Caco-2 (cell line): ENCODE results near the gene TLR1. TPM values are rescaled to one million over a fixed set of nuclear protein-coding genes. Genes with fewer than 3 reads are reported as not detected.

Experiments
- BruUV-seq: library from RNA; stranded (reverse); fragments of 400-500 nt; replicated peaks from 2 replicates; lab custom pipeline; 2021; lab: Mats Ljungman, UMichigan
- CTCF ChIA-PET: fragments of 300-600 bp; sonication (Branson Sonifier 250); formaldehyde crosslinking; loops from one replicate; lab custom pipeline; 2022; ENCODE audit warnings: antibody characterized with exemption; lab: Charles Lee
- POLR2A ChIA-PET: fragments of 300-600 bp; sonication (Branson Sonifier 250); formaldehyde crosslinking; loops from one replicate; lab custom pipeline; 2022; ENCODE audit warnings: antibody characterized with exemption; lab: Charles Lee
- DNase-seq, 2 experiments: peaks; one replicate each; pipeline versions ENCODE4 v3.0.0 to v3.0.0-alpha.2; 2020 to 2022
- H3K27me3 ChIP-seq: replicated peaks from 2 replicates; pipeline ENCODE4 v1.6.0; 2011; ENCODE audit warnings: low read length; ENCODE audit not compliant: control insufficient read depth, insufficient read depth
- H3K36me3 ChIP-seq: 2 replicates; pipeline ENCODE4 v1.5.1; 2011; ENCODE audit warnings: low read length; ENCODE audit not compliant: control insufficient read depth, insufficient read depth
- H3K4me1 ChIP-seq: fragments of 250-450 bp; sonication (Bioruptor Pico); 2 replicates; pipeline ENCODE4 v1.5.1; 2020; ENCODE audit warnings: mild to moderate bottlenecking
- H3K4me3 ChIP-seq: 2 replicates; pipeline ENCODE4 v1.5.1; 2011; ENCODE audit warnings: low read depth, mild to moderate bottlenecking, control low read depth, low read length
- H3K9me3 ChIP-seq: fragments of 250-450 bp; sonication (Bioruptor Pico); 2 replicates; pipeline ENCODE4 v1.5.1; 2020; ENCODE audit warnings: mild to moderate bottlenecking, moderate library complexity
- H3K27ac Mint-ChIP-seq: one replicate; pipeline ENCODE4 v1.8.0; 2022; ENCODE audit warnings: mixed read lengths; ENCODE audit not compliant: unreplicated experiment
- H3K27me3 Mint-ChIP-seq: one replicate; pipeline ENCODE4 v1.8.0; 2022; ENCODE audit warnings: mixed read lengths; ENCODE audit not compliant: insufficient read depth, unreplicated experiment
- H3K36me3 Mint-ChIP-seq: one replicate; pipeline ENCODE4 v1.8.0; 2022; ENCODE audit warnings: mild to moderate bottlenecking, mixed read lengths; ENCODE audit not compliant: insufficient read depth, unreplicated experiment
- H3K4me1 Mint-ChIP-seq: one replicate; pipeline ENCODE4 v1.8.0; 2022; ENCODE audit warnings: low read depth, mixed read lengths; ENCODE audit not compliant: unreplicated experiment
- H3K4me3 Mint-ChIP-seq: one replicate; pipeline ENCODE4 v1.8.0; 2022; ENCODE audit warnings: mild to moderate bottlenecking, moderate library complexity, mixed read lengths; ENCODE audit not compliant: unreplicated experiment
- H3K9me3 Mint-ChIP-seq: one replicate; pipeline ENCODE4 v1.8.0; 2022; ENCODE audit warnings: mixed read lengths; ENCODE audit not compliant: unreplicated experiment
- intact Hi-C: fragments of 100-400 bp; cut with micrococcal nuclease; formaldehyde crosslinking; loops from one replicate; pipeline ENCODE4 v1.10.0; 2022; ENCODE audit not compliant: unreplicated experiment
- total RNA-seq: library from RNA; stranded (reverse); gene quantifications from 2 replicates; pipeline ENCODE4 v1.2.3, GENCODE V29; 2022
- TF ChIP-seq, protein P1 (sequence below), 2 experiments: fragments of 200-600 bp in 1 of 2; IDR thresholded peaks; 1 replicate in 1 of 2; 2 replicates in 1 of 2; pipeline versions ENCODE4 v1.5.1 to v1.8.0; 2011 to 2022; ENCODE audit warnings: antibody characterized with exemption in 1 of 2, control low read depth in 1 of 2, inconsistent platforms in 1 of 2, low read depth in 1 of 2, low read length in 1 of 2, mild to moderate bottlenecking in 1 of 2, moderate library complexity in 1 of 2; ENCODE audit not compliant: insufficient read depth in 1 of 2, severe bottlenecking in 1 of 2, unreplicated experiment in 1 of 2

TLR1 gene
- total RNA-seq, 1 experiment from 2014 or later, result not detected

DNA sequence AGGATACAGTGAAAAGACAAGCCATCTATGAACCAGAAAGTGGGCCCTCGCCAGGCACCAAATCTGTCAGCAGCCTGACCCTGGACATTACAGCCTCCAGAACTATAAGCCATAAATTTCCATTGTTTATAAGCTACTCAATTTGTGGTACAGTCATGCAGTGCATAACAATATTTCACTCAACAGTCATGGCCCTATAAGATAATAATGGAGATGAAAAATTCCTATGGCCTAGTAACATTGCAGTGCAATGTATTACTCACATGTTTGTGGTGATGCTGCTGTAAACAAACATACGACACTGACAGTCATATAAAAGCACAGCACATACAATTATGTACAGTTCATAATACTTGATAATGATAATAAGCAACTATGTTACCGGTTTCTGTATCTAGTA lies 17.1 kb upstream of the TLR1 start:
- no peaks in the 10 kb centered on the region for H3K4me1 ChIP-seq
- BruUV-seq, result no TSS peak
- Mint-ChIP-seq H3K4me1 (no peaks in the 10 kb centered on the region), H3K4me3 (no peak overlapping the region), H3K27me3 (peaks cover 7% of the 10 kb centered on the region), H3K27ac (no peak overlapping the region), H3K36me3 (no peaks in the 10 kb centered on the region), H3K9me3 (no peaks in the 10 kb centered on the region)
- DNase-seq, result no peak
- H3K9me3 ChIP-seq, result no peaks in the 10 kb centered on the region
- H3K36me3 ChIP-seq, result no peaks in the 10 kb centered on the region
- no peaks in the 10 kb centered on the region for H3K27me3 ChIP-seq
- intact Hi-C loops, result no loop called here
- POLR2A ChIA-PET, result no interaction called here
- H3K4me3 ChIP-seq, result no peak overlapping the region
- CTCF ChIA-PET, result no interaction called here
- TF ChIP-seq, protein P1, sequence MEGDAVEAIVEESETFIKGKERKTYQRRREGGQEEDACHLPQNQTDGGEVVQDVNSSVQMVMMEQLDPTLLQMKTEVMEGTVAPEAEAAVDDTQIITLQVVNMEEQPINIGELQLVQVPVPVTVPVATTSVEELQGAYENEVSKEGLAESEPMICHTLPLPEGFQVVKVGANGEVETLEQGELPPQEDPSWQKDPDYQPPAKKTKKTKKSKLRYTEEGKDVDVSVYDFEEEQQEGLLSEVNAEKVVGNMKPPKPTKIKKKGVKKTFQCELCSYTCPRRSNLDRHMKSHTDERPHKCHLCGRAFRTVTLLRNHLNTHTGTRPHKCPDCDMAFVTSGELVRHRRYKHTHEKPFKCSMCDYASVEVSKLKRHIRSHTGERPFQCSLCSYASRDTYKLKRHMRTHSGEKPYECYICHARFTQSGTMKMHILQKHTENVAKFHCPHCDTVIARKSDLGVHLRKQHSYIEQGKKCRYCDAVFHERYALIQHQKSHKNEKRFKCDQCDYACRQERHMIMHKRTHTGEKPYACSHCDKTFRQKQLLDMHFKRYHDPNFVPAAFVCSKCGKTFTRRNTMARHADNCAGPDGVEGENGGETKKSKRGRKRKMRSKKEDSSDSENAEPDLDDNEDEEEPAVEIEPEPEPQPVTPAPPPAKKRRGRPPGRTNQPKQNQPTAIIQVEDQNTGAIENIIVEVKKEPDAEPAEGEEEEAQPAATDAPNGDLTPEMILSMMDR (IDR thresholded peaks at IDR 0.05; ENCODE audit: insufficient read depth in 1 of 2, low read depth in 1 of 2, low read length in 1 of 2, severe bottlenecking in 1 of 2, unreplicated experiment in 1 of 2), result no peak

DNA sequence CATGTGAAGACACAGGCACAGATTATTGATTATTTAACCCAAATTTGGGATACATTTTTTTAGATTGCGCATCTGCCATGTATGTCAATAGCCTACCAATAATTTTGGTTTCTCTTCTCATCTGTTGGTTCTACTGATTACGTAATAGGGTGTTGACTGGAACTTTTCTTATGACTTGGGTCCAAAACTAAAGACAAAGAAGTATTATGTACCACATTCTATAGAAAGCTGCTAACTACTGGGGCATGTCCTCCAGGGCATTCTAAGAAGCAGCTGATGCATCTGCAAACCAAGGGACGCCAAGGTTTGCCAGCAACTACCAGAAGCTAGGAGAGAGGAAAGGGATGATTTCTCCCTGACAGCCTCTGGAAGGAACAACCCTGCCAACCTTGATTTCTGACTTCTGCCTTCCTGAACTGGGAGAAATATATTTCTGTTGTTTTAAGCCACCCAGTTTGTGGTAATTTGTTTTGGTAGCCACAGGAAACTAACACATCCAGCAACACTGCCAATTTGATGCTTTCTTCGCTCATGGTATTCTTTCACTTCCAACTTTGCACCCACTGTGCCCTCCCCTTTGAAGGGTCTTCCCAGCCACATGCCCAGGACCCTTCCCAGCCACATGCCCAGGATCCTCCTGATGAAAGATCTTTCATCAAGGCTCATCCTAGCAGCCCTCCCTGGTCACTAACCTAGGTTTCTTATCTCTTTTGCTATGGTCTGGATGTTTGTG lies 15.9 kb upstream of the TLR1 start:
- Mint-ChIP-seq H3K27me3 (peaks cover 3% of the 10 kb centered on the region), H3K36me3 (no peaks in the 10 kb centered on the region), H3K9me3 (no peaks in the 10 kb centered on the region), H3K4me1 (no peaks in the 10 kb centered on the region), H3K27ac (no peak overlapping the region), H3K4me3 (no peak overlapping the region)
- Histone ChIP-seq H3K27me3 (no peaks in the 10 kb centered on the region), H3K9me3 (no peaks in the 10 kb centered on the region), H3K4me3 (no peak overlapping the region), H3K4me1 (no peaks in the 10 kb centered on the region), H3K36me3 (no peaks in the 10 kb centered on the region)
- ChIA-PET POLR2A (no interaction called here), CTCF (no interaction called here)
- intact Hi-C loops, result no loop called here
- TF ChIP-seq, protein P1 (IDR thresholded peaks at IDR 0.05; ENCODE audit: insufficient read depth in 1 of 2, low read depth in 1 of 2, low read length in 1 of 2, severe bottlenecking in 1 of 2, unreplicated experiment in 1 of 2), result no peak
- no TSS peak for BruUV-seq
- DNase-seq, result no peak

DNA sequence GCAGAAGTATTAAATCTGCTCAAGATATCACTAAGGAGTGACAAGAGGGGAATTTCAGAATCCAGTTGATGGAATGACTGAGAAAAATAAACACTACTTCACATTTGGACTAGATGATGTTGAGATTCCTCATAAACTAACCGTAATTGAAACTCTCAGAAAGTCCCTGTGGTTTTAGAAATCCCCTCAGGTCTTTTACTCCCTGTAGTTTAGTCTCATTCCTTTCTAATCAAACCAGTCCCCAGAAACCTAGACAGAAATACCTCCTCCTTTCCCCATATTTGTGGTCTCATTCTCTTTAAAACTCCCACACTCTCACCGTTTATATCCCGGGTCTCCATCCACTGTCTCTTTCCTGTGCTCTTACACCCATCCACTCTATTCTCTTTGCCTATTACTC lies 15.0 kb upstream of the TLR1 start:
- BruUV-seq, result no TSS peak
- intact Hi-C loops, result no loop called here
- H3K4me1 Mint-ChIP-seq, result no peaks in the 10 kb centered on the region
- Histone ChIP-seq H3K36me3 (no peaks in the 10 kb centered on the region), H3K4me1 (no peaks in the 10 kb centered on the region), H3K9me3 (no peaks in the 10 kb centered on the region), H3K4me3 (no peak overlapping the region), H3K27me3 (no peaks in the 10 kb centered on the region)
- CTCF ChIA-PET, result no interaction called here
- H3K27me3 Mint-ChIP-seq, result peaks cover 3% of the 10 kb centered on the region
- DNase-seq, result no peak
- POLR2A ChIA-PET, result no interaction called here
- H3K4me3 Mint-ChIP-seq, result no peak overlapping the region
- TF ChIP-seq, protein P1 (IDR thresholded peaks at IDR 0.05; ENCODE audit: insufficient read depth in 1 of 2, low read depth in 1 of 2, low read length in 1 of 2, severe bottlenecking in 1 of 2, unreplicated experiment in 1 of 2), result no peak
- H3K36me3 Mint-ChIP-seq, result no peaks in the 10 kb centered on the region
- H3K9me3 Mint-ChIP-seq, result no peaks in the 10 kb centered on the region
- no peak overlapping the region for H3K27ac Mint-ChIP-seq
